ENCODE results near the gene NSF. TPM values are rescaled to one million over a fixed set of nuclear protein-coding genes. Genes with fewer than 3 reads are reported as not detected.

The NSF gene
- total and polyA plus RNA-seq, 12 donors: 7.5 to 101 (median 44.8) TPM

- Histone ChIP-seq H3K4me1 (replicated peaks in 1 of 2) (no peaks in the 10 kb centered on the region), H3K27me3 (no peaks in the 10 kb centered on the region), H3K9me3 (replicated peaks in 1 of 3) (no peaks in the 10 kb centered on the region), H3K36me3 (replicated peaks in 1 of 2) (no peaks in the 10 kb centered on the region), H3K4me3 (no peak overlapping the region), H3K27ac (no peak overlapping the region)
- 92 to 98% (median 95%) methylated on average over 4 of the region's 4 CpGs for WGBS, 4 donors
- intact Hi-C loops (cut with DNase I): no loop called here
- no peak for DNase-seq
- TF ChIP-seq POLR2A (IDR thresholded peaks at IDR 0.05) (no peak), CTCF (IDR thresholded peaks at IDR 0.05) (no peak)
Observed at GRCh38 chr17:46800573-46800972, 210.1 kb downstream of the NSF start.

GRCh38 chr17:46802800-46803199 lies 212.3 kb downstream of the NSF start:
- no peaks in the 10 kb centered on the region for H3K36me3 ChIP-seq (replicated peaks in 1 of 2)
- no peak for DNase-seq
- H3K4me3 ChIP-seq: no peak overlapping the region
- no peak overlapping the region for H3K27ac ChIP-seq
- WGBS, 4 donors: 62 to 81% (median 73%) methylated on average over 7 of the region's 7 CpGs
- no peaks in the 10 kb centered on the region for H3K9me3 ChIP-seq (replicated peaks in 1 of 3)
- intact Hi-C loops (cut with DNase I): no loop called here
- H3K27me3 ChIP-seq: no peaks in the 10 kb centered on the region
- H3K4me1 ChIP-seq (replicated peaks in 1 of 2): no peaks in the 10 kb centered on the region
- no peak for TF ChIP-seq POLR2A (IDR thresholded peaks at IDR 0.05)
- no peak for TF ChIP-seq CTCF (IDR thresholded peaks at IDR 0.05)

GRCh38 chr17:46803544-46803943 lies 213.1 kb downstream of the NSF start:
- no peak overlapping the region for H3K27ac ChIP-seq
- H3K36me3 ChIP-seq (replicated peaks in 1 of 2): no peaks in the 10 kb centered on the region
- no peak overlapping the region for H3K4me3 ChIP-seq
- 86 to 97% (median 91%) methylated on average over 2 to 5 of the region's 5 CpGs for WGBS, 4 donors
- no peaks in the 10 kb centered on the region for H3K9me3 ChIP-seq (replicated peaks in 1 of 3)
- DNase-seq: no peak
- TF ChIP-seq CTCF (IDR thresholded peaks at IDR 0.05): no peak
- TF ChIP-seq POLR2A (IDR thresholded peaks at IDR 0.05): no peak
- no peaks in the 10 kb centered on the region for H3K4me1 ChIP-seq (replicated peaks in 1 of 2)
- intact Hi-C loops (cut with DNase I): no loop called here
- no peaks in the 10 kb centered on the region for H3K27me3 ChIP-seq

GRCh38 chr17:46805771-46806170 lies 215.3 kb downstream of the NSF start:
- Histone ChIP-seq H3K4me3 (no peak overlapping the region), H3K4me1 (replicated peaks in 1 of 2) (no peaks in the 10 kb centered on the region), H3K9me3 (replicated peaks in 1 of 3) (no peaks in the 10 kb centered on the region), H3K27me3 (no peaks in the 10 kb centered on the region), H3K36me3 (replicated peaks in 1 of 2) (no peaks in the 10 kb centered on the region), H3K27ac (no peak overlapping the region)
- intact Hi-C loops (cut with DNase I): no loop called here
- DNase-seq: no peak
- 88 to 93% (median 89%) methylated on average over 5 to 6 of the region's 6 CpGs for WGBS, 4 donors
- TF ChIP-seq CTCF (IDR thresholded peaks at IDR 0.05) (no peak), POLR2A (IDR thresholded peaks at IDR 0.05) (no peak)

Other genes starting within 250 kb of the NSF start
- 10 to 100 TPM in 7 of 9 donors, 1 to 10 TPM in 2; 4.4 to 36.0 (median 14.3) TPM for gene ARL17B, start 228.9 kb upstream of the NSF start, total RNA-seq
- 10 to 100 TPM; 11.5 to 20.3 (median 16.0) TPM for gene ARL17B, start 228.9 kb upstream of the NSF start, polyA plus RNA-seq
- gene LRRC37A2, start 78.2 kb upstream of the NSF start, total RNA-seq: 10 to 100 TPM in 1 of 9 donors, 1 to 10 TPM in 8; 2.4 to 13.6 (median 6.3) TPM
- gene LRRC37A2, start 78.2 kb upstream of the NSF start, polyA plus RNA-seq: 10 to 100 TPM in 2 of 3 donors, 1 to 10 TPM in 1; 4.4 to 14.3 (median 13.0) TPM
- gene ARL17A, start 11.0 kb upstream of the NSF start, total RNA-seq: 10 to 100 TPM in 4 of 9 donors, 1 to 10 TPM in 5; 6.7 to 17.1 (median 9.9) TPM
- gene ARL17A, start 11.0 kb upstream of the NSF start, polyA plus RNA-seq: 1 to 10 TPM; 1.7 to 9.2 (median 6.5) TPM
- gene WNT3, start 228.0 kb downstream of the NSF start, total RNA-seq: 1 to 10 TPM in 3 of 9 donors, under 1 TPM in 4, not detected in 2; 0.17 to 1.1 (median 0.46) TPM
- gene WNT3, start 228.0 kb downstream of the NSF start, polyA plus RNA-seq: 1 to 10 TPM in 1 of 3 donors, under 1 TPM in 2; 0.16 to 1.0 (median 0.40) TPM

Data from adrenal gland (tissue), 12 donors.